ENCODE results near the gene DIP2C. TPM values are rescaled to one million over a fixed set of nuclear protein-coding genes. Genes with fewer than 3 reads are reported as not detected.

The DIP2C gene
- total RNA-seq, 2 donors from 2014 or later = 12.3 to 41.8 TPM

DNA sequence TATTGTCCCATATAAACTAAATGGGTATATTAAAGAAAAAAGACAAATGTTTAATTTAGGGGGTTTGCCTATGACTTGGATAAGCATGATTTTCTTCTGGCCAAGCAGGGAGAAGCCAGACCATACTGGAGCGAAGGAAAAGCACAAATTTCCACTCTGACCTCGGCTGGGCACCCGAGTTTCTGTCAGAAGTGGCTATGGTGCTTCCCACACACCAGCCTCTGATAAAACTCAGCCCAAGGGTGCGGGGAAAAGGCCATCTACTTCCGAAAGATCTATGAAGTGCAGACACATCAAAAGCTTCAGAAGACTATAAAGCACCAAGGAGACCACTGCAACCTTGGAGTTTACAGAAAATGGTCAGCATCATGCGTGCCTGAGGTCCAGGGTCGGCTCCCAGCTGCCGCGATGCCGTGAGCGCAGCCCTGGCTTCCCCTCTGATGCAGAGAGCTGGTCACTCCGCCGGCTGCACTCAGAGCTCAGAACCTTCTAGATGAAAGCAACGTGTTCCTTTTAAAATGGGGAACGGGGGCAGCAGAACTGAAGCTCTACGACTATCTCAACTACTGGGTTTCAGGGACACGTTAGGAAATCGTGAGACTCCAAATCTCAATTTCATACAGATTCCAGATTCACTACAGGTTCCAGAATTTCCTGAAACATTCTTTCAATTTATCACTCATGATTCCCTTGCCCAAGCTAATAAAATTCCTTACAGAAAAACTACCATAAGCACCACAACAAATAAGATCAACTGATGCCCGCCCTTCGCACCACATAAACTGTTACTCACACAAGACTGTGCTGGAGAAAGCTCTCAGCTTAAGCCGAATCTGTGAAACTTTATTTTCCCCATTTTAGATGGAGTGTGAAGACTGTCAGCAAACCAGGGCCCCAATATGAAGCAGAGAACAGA is 84.5 kb downstream of the DIP2C start:
- Histone ChIP-seq H3K27ac (no peak overlapping the region), H3K4me3 (no peak overlapping the region), H3K27me3 (replicated peaks; ENCODE audit: insufficient read depth) (no peaks in the 10 kb centered on the region), H3K9me3 (no peaks in the 10 kb centered on the region), H3K4me1 (replicated peaks) (no peaks in the 10 kb centered on the region), H3K36me3 (no peaks in the 10 kb centered on the region)
- no peak for DNase-seq (ENCODE audit: low spot score)
- 72% methylated on average over 21 of the region's 21 CpGs for WGBS
- intact Hi-C loops (cut with DNase I) = no loop called here
- TF ChIP-seq, protein P1, sequence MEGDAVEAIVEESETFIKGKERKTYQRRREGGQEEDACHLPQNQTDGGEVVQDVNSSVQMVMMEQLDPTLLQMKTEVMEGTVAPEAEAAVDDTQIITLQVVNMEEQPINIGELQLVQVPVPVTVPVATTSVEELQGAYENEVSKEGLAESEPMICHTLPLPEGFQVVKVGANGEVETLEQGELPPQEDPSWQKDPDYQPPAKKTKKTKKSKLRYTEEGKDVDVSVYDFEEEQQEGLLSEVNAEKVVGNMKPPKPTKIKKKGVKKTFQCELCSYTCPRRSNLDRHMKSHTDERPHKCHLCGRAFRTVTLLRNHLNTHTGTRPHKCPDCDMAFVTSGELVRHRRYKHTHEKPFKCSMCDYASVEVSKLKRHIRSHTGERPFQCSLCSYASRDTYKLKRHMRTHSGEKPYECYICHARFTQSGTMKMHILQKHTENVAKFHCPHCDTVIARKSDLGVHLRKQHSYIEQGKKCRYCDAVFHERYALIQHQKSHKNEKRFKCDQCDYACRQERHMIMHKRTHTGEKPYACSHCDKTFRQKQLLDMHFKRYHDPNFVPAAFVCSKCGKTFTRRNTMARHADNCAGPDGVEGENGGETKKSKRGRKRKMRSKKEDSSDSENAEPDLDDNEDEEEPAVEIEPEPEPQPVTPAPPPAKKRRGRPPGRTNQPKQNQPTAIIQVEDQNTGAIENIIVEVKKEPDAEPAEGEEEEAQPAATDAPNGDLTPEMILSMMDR (IDR thresholded peaks at IDR 0.05) = no peak
- TF ChIP-seq POLR2A (IDR thresholded peaks at IDR 0.05) = no peak
- TF ChIP-seq POLR2AphosphoS5 (IDR thresholded peaks at IDR 0.05) = no peak

DNA sequence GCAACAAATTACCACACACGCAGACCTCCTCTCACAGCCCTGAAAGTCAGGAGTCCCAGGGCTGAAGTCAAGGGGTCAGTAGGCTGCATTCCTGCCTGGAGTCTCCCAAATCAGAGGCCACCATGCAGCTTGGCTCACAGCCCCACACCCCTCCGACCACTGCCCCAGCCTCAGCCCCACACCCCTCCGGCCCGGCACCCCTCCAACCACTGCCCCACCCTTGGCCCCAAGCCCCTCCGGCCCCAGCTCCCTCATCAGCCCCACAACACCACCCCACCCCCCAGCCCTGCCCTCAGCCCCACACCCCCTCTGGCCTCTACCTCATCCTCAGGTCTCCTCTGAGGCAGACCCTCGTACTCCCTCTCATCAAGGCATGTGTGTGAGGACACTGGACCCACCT is 85.7 kb downstream of the DIP2C start:
- 89% methylated on average over 5 of the region's 6 CpGs for WGBS

DNA sequence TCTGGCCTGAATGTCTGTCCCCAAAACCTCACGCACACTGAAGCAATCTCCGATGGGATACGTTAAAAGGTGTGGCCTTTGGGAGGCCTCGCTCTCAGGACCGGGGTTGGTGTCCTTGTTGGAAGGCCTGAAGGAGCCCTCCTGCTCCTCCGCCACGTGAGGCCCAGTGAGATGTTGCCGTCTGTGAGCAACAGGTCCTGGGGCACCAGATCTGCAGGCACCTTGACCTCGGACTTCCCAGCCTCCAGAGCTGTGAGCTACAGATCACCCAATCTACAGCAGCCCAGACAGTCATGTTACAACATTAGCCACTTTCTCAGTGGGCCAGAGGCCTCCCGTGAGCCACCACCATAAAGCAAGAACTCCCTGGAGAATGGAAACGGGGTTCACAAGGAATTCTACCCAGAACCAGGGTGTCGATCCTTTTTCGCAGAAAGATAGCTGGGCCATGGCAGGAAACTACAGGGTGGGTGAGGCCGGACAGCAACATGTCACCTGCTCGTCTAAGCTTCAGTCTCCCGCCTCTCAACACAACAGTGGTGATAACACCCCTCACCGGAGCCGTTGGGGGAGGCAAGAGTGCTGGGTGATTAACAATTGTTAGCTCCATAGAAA is 87.0 kb downstream of the DIP2C start:
- TF ChIP-seq POLR2AphosphoS5 (IDR thresholded peaks at IDR 0.05) (no peak), POLR2A (IDR thresholded peaks at IDR 0.05) (no peak)
- TF ChIP-seq, protein P1 (IDR thresholded peaks at IDR 0.05) = no peak
- intact Hi-C loops (cut with DNase I) = no loop called here
- Histone ChIP-seq H3K4me1 (replicated peaks) (no peaks in the 10 kb centered on the region), H3K27ac (no peak overlapping the region), H3K9me3 (no peaks in the 10 kb centered on the region), H3K27me3 (replicated peaks; ENCODE audit: insufficient read depth) (no peaks in the 10 kb centered on the region), H3K36me3 (no peaks in the 10 kb centered on the region), H3K4me3 (no peak overlapping the region)
- 92% methylated on average over 18 of the region's 18 CpGs for WGBS
- DNase-seq (ENCODE audit: low spot score) = no peak

More for the DNA sequence above, 85.7 kb downstream of the DIP2C start:
- Histone ChIP-seq H3K36me3 (no peaks in the 10 kb centered on the region), H3K4me3 (no peak overlapping the region), H3K4me1 (replicated peaks) (no peaks in the 10 kb centered on the region), H3K27ac (no peak overlapping the region), H3K9me3 (no peaks in the 10 kb centered on the region), H3K27me3 (replicated peaks; ENCODE audit: insufficient read depth) (no peaks in the 10 kb centered on the region)
- DNase-seq (ENCODE audit: low spot score) = no peak
- intact Hi-C loops (cut with DNase I) = no loop called here
- TF ChIP-seq, protein P1 (IDR thresholded peaks at IDR 0.05) = no peak

- TF ChIP-seq, protein P1 (IDR thresholded peaks at IDR 0.05) = no peak
- WGBS = 75% methylated on average over 12 of the region's 12 CpGs
- intact Hi-C loops (cut with DNase I) = no loop called here
- Histone ChIP-seq H3K9me3 (no peaks in the 10 kb centered on the region), H3K4me3 (no peak overlapping the region), H3K4me1 (replicated peaks) (no peaks in the 10 kb centered on the region), H3K27me3 (replicated peaks; ENCODE audit: insufficient read depth) (no peaks in the 10 kb centered on the region), H3K27ac (no peak overlapping the region), H3K36me3 (no peaks in the 10 kb centered on the region)
- DNase-seq (ENCODE audit: low spot score) = no peak
Observed at GRCh38 chr10:601660-601963, 87.9 kb downstream of the DIP2C start.

Measured in prostate gland (tissue), 2 donors.